Measurements from ENCODE around the gene STUB1.

DNA sequence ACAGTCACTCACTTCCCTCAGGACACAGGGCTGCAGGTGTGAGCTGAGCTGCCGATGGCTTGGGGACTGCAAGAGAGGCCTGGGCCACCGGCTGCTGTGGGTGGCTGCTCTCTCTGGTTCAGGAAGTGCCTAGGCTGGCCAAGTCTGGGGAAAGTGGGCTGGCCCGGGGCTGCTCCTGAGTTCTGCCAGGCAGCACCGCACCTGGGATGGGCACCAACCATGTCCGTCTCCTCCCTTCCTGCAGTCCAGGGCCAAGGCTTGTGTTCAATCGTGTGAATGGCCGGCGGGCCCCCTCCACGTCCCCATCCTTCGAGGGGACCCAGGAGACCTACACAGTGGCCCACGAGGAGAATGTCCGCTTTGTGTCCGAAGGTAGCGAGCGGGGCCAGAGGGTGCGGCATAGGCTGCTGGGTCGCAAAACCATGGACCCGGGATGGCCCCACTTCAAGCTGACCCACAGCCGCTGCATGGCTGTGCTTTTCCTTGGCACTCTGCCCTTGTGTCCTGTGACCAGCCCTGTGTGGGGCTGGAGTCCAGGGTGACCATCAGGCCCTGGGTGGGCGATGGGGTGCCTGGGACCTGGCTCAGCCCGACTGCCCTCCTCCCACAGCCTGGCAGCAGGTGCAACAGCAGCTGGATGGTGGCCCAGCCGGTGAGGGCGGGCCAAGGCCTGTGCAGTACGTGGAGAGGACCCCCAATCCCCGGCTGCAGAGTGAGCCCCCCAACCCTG, 32.9 kb upstream of the STUB1 start:
- TF ChIP-seq, protein P1, sequence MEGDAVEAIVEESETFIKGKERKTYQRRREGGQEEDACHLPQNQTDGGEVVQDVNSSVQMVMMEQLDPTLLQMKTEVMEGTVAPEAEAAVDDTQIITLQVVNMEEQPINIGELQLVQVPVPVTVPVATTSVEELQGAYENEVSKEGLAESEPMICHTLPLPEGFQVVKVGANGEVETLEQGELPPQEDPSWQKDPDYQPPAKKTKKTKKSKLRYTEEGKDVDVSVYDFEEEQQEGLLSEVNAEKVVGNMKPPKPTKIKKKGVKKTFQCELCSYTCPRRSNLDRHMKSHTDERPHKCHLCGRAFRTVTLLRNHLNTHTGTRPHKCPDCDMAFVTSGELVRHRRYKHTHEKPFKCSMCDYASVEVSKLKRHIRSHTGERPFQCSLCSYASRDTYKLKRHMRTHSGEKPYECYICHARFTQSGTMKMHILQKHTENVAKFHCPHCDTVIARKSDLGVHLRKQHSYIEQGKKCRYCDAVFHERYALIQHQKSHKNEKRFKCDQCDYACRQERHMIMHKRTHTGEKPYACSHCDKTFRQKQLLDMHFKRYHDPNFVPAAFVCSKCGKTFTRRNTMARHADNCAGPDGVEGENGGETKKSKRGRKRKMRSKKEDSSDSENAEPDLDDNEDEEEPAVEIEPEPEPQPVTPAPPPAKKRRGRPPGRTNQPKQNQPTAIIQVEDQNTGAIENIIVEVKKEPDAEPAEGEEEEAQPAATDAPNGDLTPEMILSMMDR (IDR thresholded peaks at IDR 0.05) = no peak
- no peak for TF ChIP-seq POLR2A (IDR thresholded peaks at IDR 0.05)
